Heart left ventricle (tissue), 13 donors: ENCODE measurements around the gene RNF123.

Experiments used
- CTCF ChIP-seq, 12 donors: fragments of 200-600 bp; sonication (generic) in 4 of 12; IDR thresholded peaks; one replicate each; pipeline versions ENCODE4 v1.5.0 to v1.8.0; 2018 to 2022; ENCODE audit warnings: antibody characterized with exemption in 12 of 12, mild to moderate bottlenecking in 5 of 12
- POLR2A ChIP-seq, 2 donors: fragments of 450-650 bp; IDR thresholded peaks; one replicate each; pipeline ENCODE4 v1.6.1; 2017; ENCODE audit warnings: antibody characterized with exemption in 2 of 2, mild to moderate bottlenecking in 2 of 2, moderate library complexity in 2 of 2
- donor health status: ischemic (EF 13 %, LVEDD 7.1; RV severe dilation, severe dysfunction).
- donor health status: DM: no; HTN: yes; CAD: no.
- donor health status: DM: no; HTN: no; CAD: no.
- donor health status: ischemic (EF 25% LVEDD 6.9; RV normal size, moderate dysfunction).
- donor health status: ischemic (EF 25% LVEDD 5.7; RV mildly dilated, moderate dysfunction).
- donor health status: ischemic (EF 35%, LVEDD 5.7; RV mildly dilated, moderate dysfunction).
- donor health status: nonischemic (EF 11% LVEDD 7.7; RV severe dilation, severe dysfunction).
- donor health status: DM: yes; HTN: yes; CAD: no.
- donor health status: PGD.
- donor health status: ischemic (EF 29% LVEDD 5.4; RV normal size, mild dysfunction).
- donor health status: nonischemic (EF 23%, LVEDD 6.1; RV moderate dilation, normal function).

- TF ChIP-seq CTCF (IDR thresholded peaks at IDR 0.05), result no peak
- TF ChIP-seq POLR2A (IDR thresholded peaks at IDR 0.05), result no peak
Measured at GRCh38 chr3:49734752-49735151, 45.4 kb downstream of the RNF123 start.
